PC-3 (cell line): ENCODE data around the gene VPS25. TPM values are rescaled to one million over a fixed set of nuclear protein-coding genes. Genes with fewer than 3 reads are reported as not detected.

Source experiments
- ATAC-seq: fragments of 200-7000 bp; cut with Tn5 transposase; 2 replicates; pipeline ENCODE4 v1.9.1; 2020; ENCODE audit warnings: mild to moderate bottlenecking, moderate library complexity
- BruUV-seq: library from RNA; stranded (reverse); fragments of 400-500 nt; replicated peaks from 2 replicates; lab custom pipeline; 2021; lab: Mats Ljungman, UMichigan
- CTCF ChIA-PET: fragments of 300-600 bp; sonication (Branson Sonifier 250); formaldehyde crosslinking; loops from one replicate; lab custom pipeline; 2022; ENCODE audit warnings: antibody characterized with exemption; lab: Charles Lee
- POLR2A ChIA-PET: fragments of 300-600 bp; sonication (Branson Sonifier 250); formaldehyde crosslinking; loops from one replicate; lab custom pipeline; 2022; ENCODE audit warnings: antibody characterized with exemption; ENCODE audit not compliant: unreplicated experiment; lab: Charles Lee
- DNase-seq: peaks from one replicate; pipeline ENCODE4 v3.0.0-alpha.2; 2015
- H2AFZ ChIP-seq: fragments of 300-600 bp; sonication (generic); 2 replicates; pipeline ENCODE4 v1.6.0; 2016; ENCODE audit warnings: antibody characterized with exemption, low read length
- H3F3A ChIP-seq: fragments of 300-600 bp; sonication (generic); one replicate; pipeline ENCODE4 v1.6.0; 2017; ENCODE audit warnings: antibody characterized with exemption, low read length, control low read depth, mild to moderate bottlenecking; ENCODE audit not compliant: unreplicated experiment
- H3K27ac ChIP-seq: fragments of 300-600 bp; sonication (generic); 2 replicates; pipeline ENCODE4 v1.5.1; 2016; ENCODE audit warnings: mild to moderate bottlenecking, low read length
- H3K27me3 ChIP-seq: fragments of 300-600 bp; sonication (generic); 2 replicates; pipeline ENCODE4 v1.6.1; 2016; ENCODE audit warnings: low read length, mixed read lengths
- H3K36me3 ChIP-seq: fragments of 300-600 bp; sonication (generic); 2 replicates; pipeline ENCODE4 v1.6.1; 2016; ENCODE audit warnings: low read depth, mixed run types, low read length, mixed read lengths
- H3K4me1 ChIP-seq: fragments of 300-600 bp; sonication (generic); 2 replicates; pipeline ENCODE4 v1.5.1; 2016; ENCODE audit warnings: low read length; ENCODE audit not compliant: insufficient read depth
- H3K4me2 ChIP-seq: fragments of 300-600 bp; sonication (generic); 2 replicates; pipeline ENCODE4 v1.6.0; 2016; ENCODE audit warnings: low read length
- H3K4me3 ChIP-seq: fragments of 300-600 bp; sonication (generic); 2 replicates; pipeline ENCODE4 v1.5.1; 2016; ENCODE audit warnings: mild to moderate bottlenecking, low read length, mixed read lengths
- H3K79me2 ChIP-seq: fragments of 300-600 bp; sonication (generic); 2 replicates; pipeline ENCODE4 v1.6.1; 2017; ENCODE audit warnings: low read length, mixed read lengths
- H3K9ac ChIP-seq: fragments of 300-600 bp; sonication (generic); 2 replicates; pipeline ENCODE4 v1.6.0; 2016; ENCODE audit warnings: mild to moderate bottlenecking, low read length
- H3K9me2 ChIP-seq: fragments of 300-600 bp; sonication (generic); replicated peaks from 2 replicates; pipeline ENCODE4 v1.6.1; 2016; ENCODE audit warnings: mixed run types, low read length, mixed read lengths
- H3K9me3 ChIP-seq: fragments of 300-600 bp; sonication (generic); 2 replicates; pipeline ENCODE4 v1.6.1; 2016; ENCODE audit warnings: low read length, mixed read lengths
- H4K20me1 ChIP-seq: fragments of 300-600 bp; sonication (generic); 2 replicates; pipeline ENCODE4 v1.6.1; 2016; ENCODE audit warnings: low read length, mixed read lengths
- CTCF ChIP-seq: fragments of 300-600 bp; sonication (generic); conservative IDR thresholded peaks from 2 replicates; pipeline ENCODE4 v1.5.1; 2017; ENCODE audit warnings: antibody characterized with exemption, low read depth, mild to moderate bottlenecking, low read length
- EZH2 ChIP-seq: fragments of 300-600 bp; sonication (generic); IDR thresholded peaks from one replicate; pipeline ENCODE4 v1.6.1; 2017; ENCODE audit warnings: antibody characterized with exemption, mild to moderate bottlenecking, low read length; ENCODE audit not compliant: unreplicated experiment
- EZH2phosphoT487 ChIP-seq: fragments of 300-600 bp; sonication (generic); IDR thresholded peaks from 2 replicates; pipeline ENCODE4 v1.6.1; 2018; ENCODE audit warnings: mild to moderate bottlenecking, antibody characterized with exemption, low read length, borderline replicate concordance
- intact Hi-C: fragments of 100-400 bp; cut with micrococcal nuclease; formaldehyde crosslinking; loops from 2 replicates; pipeline ENCODE4 v1.9.0; 2023
- total RNA-seq: library from RNA; depleted of rRNA; stranded (reverse); fragments of >200 nt; gene quantifications from 2 replicates; pipeline ENCODE4 v1.2.3, GENCODE V29; 2014

Gene VPS25
- total RNA-seq, 1 experiment from 2014 or later, result 62.0 TPM

GRCh38 chr17:42814633-42815399 is 41.6 kb downstream of the VPS25 start:
- intact Hi-C loops, result no loop called here
- no peak for ATAC-seq
- BruUV-seq, result no TSS peak
- H3K9ac ChIP-seq, result no peak overlapping the region
- H3F3A ChIP-seq, result no peaks in the 10 kb centered on the region
- H3K27ac ChIP-seq, result no peak overlapping the region
- no peak for TF ChIP-seq EZH2
- TF ChIP-seq EZH2phosphoT487, result no peak
- TF ChIP-seq CTCF, result no peak
- ChIA-PET POLR2A (no interaction called here), CTCF (no interaction called here)
- no peak overlapping the region for H3K4me3 ChIP-seq
- H3K4me1 ChIP-seq, result no peaks in the 10 kb centered on the region
- peaks cover 39% of the 10 kb centered on the region for H3K36me3 ChIP-seq
- no peaks in the 10 kb centered on the region for H3K27me3 ChIP-seq
- H2AFZ ChIP-seq, result no peak overlapping the region
- DNase-seq, result no peak
- H3K9me3 ChIP-seq, result no peaks in the 10 kb centered on the region
- no peak overlapping the region for H3K4me2 ChIP-seq
- H3K9me2 ChIP-seq, result no peaks in the 10 kb centered on the region
- no peaks in the 10 kb centered on the region for H3K79me2 ChIP-seq
- no peaks in the 10 kb centered on the region for H4K20me1 ChIP-seq

GRCh38 chr17:42817866-42818265 is 44.6 kb downstream of the VPS25 start:
- Histone ChIP-seq H2AFZ (no peak overlapping the region), H3K4me1 (no peaks in the 10 kb centered on the region), H3F3A (no peaks in the 10 kb centered on the region), H3K27ac (no peak overlapping the region), H3K36me3 (peaks cover 40% of the 10 kb centered on the region), H3K9me3 (no peaks in the 10 kb centered on the region), H3K9ac (no peak overlapping the region), H3K27me3 (no peaks in the 10 kb centered on the region), H3K79me2 (peaks cover 10% of the 10 kb centered on the region), H4K20me1 (no peaks in the 10 kb centered on the region), H3K4me3 (no peak overlapping the region), H3K9me2 (no peaks in the 10 kb centered on the region), H3K4me2 (no peak overlapping the region)
- DNase-seq (no peak), ATAC-seq (no peak)
- CTCF ChIA-PET, result no interaction called here
- BruUV-seq, result no TSS peak
- TF ChIP-seq EZH2phosphoT487 (no peak), CTCF (no peak), EZH2 (no peak)
- intact Hi-C loops, result no loop called here
- POLR2A ChIA-PET, result no interaction called here

- H4K20me1 ChIP-seq, result no peaks in the 10 kb centered on the region
- ATAC-seq, result no peak
- BruUV-seq, result no TSS peak
- no peaks in the 10 kb centered on the region for H3K9me2 ChIP-seq
- POLR2A ChIA-PET, result no interaction called here
- H3K9me3 ChIP-seq, result no peaks in the 10 kb centered on the region
- no peak overlapping the region for H2AFZ ChIP-seq
- H3K4me3 ChIP-seq, result no peak overlapping the region
- H3K79me2 ChIP-seq, result peaks cover 15% of the 10 kb centered on the region
- H3K4me2 ChIP-seq, result no peak overlapping the region
- H3K27me3 ChIP-seq, result no peaks in the 10 kb centered on the region
- no peaks in the 10 kb centered on the region for H3K4me1 ChIP-seq
- H3K36me3 ChIP-seq, result peaks cover 40% of the 10 kb centered on the region
- no peak overlapping the region for H3K27ac ChIP-seq
- TF ChIP-seq EZH2phosphoT487 (no peak), CTCF (no peak), EZH2 (no peak)
- H3K9ac ChIP-seq, result no peak overlapping the region
- no peaks in the 10 kb centered on the region for H3F3A ChIP-seq
- intact Hi-C loops, result no loop called here
- DNase-seq, result no peak
- CTCF ChIA-PET, result no interaction called here
Measured at GRCh38 chr17:42818379-42818778, 45.1 kb downstream of the VPS25 start.
